ENCODE data around the gene TESK1.

The TESK1 gene

DNA sequence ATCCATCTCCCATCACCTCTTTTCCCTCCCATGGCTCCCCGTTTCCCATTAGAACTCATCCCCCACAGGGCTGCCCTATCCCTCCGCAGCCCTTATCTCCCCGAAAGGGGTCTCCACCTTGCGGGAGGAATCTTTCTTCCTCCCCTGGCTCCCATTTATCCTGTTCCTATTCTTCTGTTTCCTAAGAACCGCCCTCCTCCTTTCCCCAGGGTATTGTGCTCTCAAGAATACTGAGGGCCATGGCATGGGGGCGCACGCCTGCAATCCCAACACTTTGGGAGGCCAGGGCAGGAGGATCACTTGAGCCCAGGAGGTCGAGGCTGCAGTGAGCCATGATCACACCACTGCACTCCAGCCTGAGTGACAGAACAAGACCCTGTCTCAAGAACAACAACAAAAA, 12.5 kb downstream of the TESK1 start:
- Histone ChIP-seq H3K27ac (replicated peaks) (no peak overlapping the region), H3K27me3 (ENCODE audit: insufficient read depth, poor library complexity, severe bottlenecking) (no peaks in the 10 kb centered on the region), H3K4me3 (replicated peaks; ENCODE audit: insufficient read depth, low read length) (no peak overlapping the region; the same call in 1 of the 2 replicates)
- no peak for DNase-seq (ENCODE audit: low read depth in 1 of 2, low spot score in 1 of 2)
- TF ChIP-seq POLR2AphosphoS5 (IDR thresholded peaks at IDR 0.05; ENCODE audit: low read depth) = no peak
- TF ChIP-seq GABPA (IDR thresholded peaks at IDR 0.05; ENCODE audit: low read depth) = no peak

DNA sequence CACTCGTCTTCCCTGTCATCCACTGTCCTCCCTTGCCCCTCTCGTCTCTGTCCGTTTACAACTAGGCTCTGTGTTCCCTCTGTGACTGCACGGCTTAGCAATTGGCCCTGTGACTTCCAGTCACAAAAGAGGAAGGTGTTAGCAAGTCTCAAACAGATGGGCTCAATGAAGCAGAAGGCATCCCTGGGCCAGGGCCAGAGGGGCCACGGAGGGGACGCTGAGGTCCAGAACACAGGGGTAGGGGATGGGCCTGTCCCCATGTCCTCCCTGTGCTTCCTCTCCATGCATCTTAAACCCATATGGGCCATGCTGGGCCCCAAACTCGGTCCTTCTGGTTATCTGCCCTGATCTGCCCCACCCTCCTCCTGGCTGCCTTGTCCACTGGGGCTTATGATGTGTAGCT, 13.3 kb downstream of the TESK1 start, which contains the start of gene CD72:
CD72 (minus strand) TSS at position 89 of the 403 bp plus-strand sequence. CDS start 110 bp downstream, outside the sequence.
- H3K27me3 ChIP-seq (ENCODE audit: insufficient read depth, poor library complexity, severe bottlenecking) = no peaks in the 10 kb centered on the region
- H3K27ac ChIP-seq (replicated peaks) = peak within 1 kb of the TSS; percentile 57
- H3K4me3 ChIP-seq (replicated peaks; ENCODE audit: insufficient read depth, low read length) = peak within 1 kb of the TSS; percentile 38
- DNase-seq (ENCODE audit: low read depth in 1 of 2, low spot score in 1 of 2) = peak in 1 of 2 experiments; percentile 61
- TF ChIP-seq, protein P1, sequence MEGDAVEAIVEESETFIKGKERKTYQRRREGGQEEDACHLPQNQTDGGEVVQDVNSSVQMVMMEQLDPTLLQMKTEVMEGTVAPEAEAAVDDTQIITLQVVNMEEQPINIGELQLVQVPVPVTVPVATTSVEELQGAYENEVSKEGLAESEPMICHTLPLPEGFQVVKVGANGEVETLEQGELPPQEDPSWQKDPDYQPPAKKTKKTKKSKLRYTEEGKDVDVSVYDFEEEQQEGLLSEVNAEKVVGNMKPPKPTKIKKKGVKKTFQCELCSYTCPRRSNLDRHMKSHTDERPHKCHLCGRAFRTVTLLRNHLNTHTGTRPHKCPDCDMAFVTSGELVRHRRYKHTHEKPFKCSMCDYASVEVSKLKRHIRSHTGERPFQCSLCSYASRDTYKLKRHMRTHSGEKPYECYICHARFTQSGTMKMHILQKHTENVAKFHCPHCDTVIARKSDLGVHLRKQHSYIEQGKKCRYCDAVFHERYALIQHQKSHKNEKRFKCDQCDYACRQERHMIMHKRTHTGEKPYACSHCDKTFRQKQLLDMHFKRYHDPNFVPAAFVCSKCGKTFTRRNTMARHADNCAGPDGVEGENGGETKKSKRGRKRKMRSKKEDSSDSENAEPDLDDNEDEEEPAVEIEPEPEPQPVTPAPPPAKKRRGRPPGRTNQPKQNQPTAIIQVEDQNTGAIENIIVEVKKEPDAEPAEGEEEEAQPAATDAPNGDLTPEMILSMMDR (IDR thresholded peaks at IDR 0.05; ENCODE audit: insufficient read depth, low read length) = no peak
- peak; percentile 42; the same call in 1 of the 2 replicates for TF ChIP-seq SPI1 (IDR thresholded peaks at IDR 0.05; ENCODE audit: borderline replicate concordance, low read depth)
- no peak for TF ChIP-seq POLR2AphosphoS5 (IDR thresholded peaks at IDR 0.05; ENCODE audit: low read depth)
- TF ChIP-seq GABPA (IDR thresholded peaks at IDR 0.05; ENCODE audit: low read depth) = no peak
- TF ChIP-seq, protein P2, sequence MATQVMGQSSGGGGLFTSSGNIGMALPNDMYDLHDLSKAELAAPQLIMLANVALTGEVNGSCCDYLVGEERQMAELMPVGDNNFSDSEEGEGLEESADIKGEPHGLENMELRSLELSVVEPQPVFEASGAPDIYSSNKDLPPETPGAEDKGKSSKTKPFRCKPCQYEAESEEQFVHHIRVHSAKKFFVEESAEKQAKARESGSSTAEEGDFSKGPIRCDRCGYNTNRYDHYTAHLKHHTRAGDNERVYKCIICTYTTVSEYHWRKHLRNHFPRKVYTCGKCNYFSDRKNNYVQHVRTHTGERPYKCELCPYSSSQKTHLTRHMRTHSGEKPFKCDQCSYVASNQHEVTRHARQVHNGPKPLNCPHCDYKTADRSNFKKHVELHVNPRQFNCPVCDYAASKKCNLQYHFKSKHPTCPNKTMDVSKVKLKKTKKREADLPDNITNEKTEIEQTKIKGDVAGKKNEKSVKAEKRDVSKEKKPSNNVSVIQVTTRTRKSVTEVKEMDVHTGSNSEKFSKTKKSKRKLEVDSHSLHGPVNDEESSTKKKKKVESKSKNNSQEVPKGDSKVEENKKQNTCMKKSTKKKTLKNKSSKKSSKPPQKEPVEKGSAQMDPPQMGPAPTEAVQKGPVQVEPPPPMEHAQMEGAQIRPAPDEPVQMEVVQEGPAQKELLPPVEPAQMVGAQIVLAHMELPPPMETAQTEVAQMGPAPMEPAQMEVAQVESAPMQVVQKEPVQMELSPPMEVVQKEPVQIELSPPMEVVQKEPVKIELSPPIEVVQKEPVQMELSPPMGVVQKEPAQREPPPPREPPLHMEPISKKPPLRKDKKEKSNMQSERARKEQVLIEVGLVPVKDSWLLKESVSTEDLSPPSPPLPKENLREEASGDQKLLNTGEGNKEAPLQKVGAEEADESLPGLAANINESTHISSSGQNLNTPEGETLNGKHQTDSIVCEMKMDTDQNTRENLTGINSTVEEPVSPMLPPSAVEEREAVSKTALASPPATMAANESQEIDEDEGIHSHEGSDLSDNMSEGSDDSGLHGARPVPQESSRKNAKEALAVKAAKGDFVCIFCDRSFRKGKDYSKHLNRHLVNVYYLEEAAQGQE (IDR thresholded peaks at IDR 0.05; ENCODE audit: insufficient replicate concordance, low read depth) = no peak

DNA sequence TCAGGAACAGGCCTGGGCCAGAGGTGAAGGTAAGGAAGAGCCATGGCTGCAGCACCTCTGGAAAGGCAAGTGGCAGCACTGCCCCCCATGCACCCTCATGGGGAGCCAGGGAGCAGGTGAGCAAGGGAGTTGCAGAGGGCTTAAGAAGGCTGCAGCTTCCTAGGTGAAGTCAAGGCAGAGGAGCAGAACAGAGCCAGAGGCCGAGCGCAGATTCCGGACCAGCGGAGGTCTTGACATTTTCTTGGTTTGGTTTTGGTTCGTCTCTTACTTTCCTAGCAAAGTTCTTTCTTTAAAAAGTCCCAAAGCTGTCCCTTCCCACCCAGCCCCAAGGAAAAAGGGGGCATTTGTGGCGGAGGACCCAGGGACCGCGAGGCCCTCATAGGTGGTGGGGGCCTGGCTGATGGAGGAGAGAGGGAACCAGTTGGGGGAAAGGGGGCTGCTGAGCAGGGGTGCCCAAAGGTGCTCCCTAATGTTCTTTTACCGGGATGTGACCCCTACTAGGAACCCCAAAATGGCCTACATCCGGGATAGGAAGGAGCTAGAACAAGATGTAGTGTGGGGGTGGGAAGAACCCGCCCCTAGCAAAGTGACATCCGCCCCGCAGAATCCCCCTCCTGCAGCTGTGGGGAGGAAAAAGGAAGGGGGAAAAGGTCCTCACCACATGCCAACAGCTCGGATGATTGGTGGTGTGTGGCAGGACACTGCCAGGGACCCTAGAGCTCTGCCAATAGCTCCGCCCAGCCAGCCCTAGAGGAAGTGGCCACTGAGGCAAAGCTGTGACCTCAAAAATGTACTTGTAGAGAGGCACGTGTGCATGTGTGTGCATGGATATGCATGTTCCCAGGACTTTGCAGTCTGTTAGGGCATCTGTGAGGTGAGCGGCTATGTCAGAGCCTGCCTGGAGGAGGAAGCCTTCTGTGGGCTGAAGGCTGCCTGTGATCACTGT, 14.1 kb downstream of the TESK1 start:
- Histone ChIP-seq H3K27me3 (ENCODE audit: insufficient read depth, poor library complexity, severe bottlenecking) (no peaks in the 10 kb centered on the region), H3K27ac (replicated peaks) (peak overlapping the region; percentile 57)

More for the DNA sequence above, 14.1 kb downstream of the TESK1 start:
- H3K4me3 ChIP-seq (replicated peaks; ENCODE audit: insufficient read depth, low read length) = no peak overlapping the region
- peak in 1 of 2 experiments; percentile 78 for DNase-seq (ENCODE audit: low read depth in 1 of 2, low spot score in 1 of 2)
- TF ChIP-seq POLR2AphosphoS5 (IDR thresholded peaks at IDR 0.05; ENCODE audit: low read depth) (0 out of 2 replicates have a peak, but pooled peaks have one; percentile 49), GABPA (IDR thresholded peaks at IDR 0.05; ENCODE audit: low read depth) (peak; percentile 33; the same call in 1 of the 2 replicates), SPI1 (IDR thresholded peaks at IDR 0.05; ENCODE audit: borderline replicate concordance, low read depth) (peak; percentile 61; the same call in 1 of the 2 replicates)
- TF ChIP-seq, protein P2 (IDR thresholded peaks at IDR 0.05; ENCODE audit: insufficient replicate concordance, low read depth) = no peak
- TF ChIP-seq, protein P1 (IDR thresholded peaks at IDR 0.05; ENCODE audit: insufficient read depth, low read length) = no peak
